Endothelial cell of umbilical vein (primary cell): ENCODE data around the gene MCL1. TPM values are rescaled to one million over a fixed set of nuclear protein-coding genes. Genes with fewer than 3 reads are reported as not detected.
A peak's percentile ranks its signal among the peaks of the same experiment; 100 is the strongest.

Source experiments
- BruUV-seq: library from RNA; stranded (reverse); fragments of 400-500 nt; replicated peaks from 2 replicates; lab custom pipeline; 2021; lab: Mats Ljungman, UMichigan
- CTCF ChIA-PET: fragments of 300-600, 350-600 bp; sonication (Branson Sonifier 250); formaldehyde crosslinking; loops from one replicate; lab custom pipeline; 2021; ENCODE audit warnings: antibody characterized with exemption, inconsistent platforms; lab: Charles Lee
- POLR2A ChIA-PET: fragments of 300-600, 350-600 bp; sonication (Branson Sonifier 250); formaldehyde crosslinking; loops from one replicate; lab custom pipeline; 2021; ENCODE audit warnings: antibody characterized with exemption, inconsistent platforms; lab: Charles Lee
- DNase-seq: peaks from one replicate; pipeline ENCODE4 v3.0.0-alpha.2; 2011; ENCODE audit warnings: low read depth, low spot score
- FAIRE-seq: peaks from 2 replicates; lab custom pipeline; 2011; peaks lifted over from hg19 to GRCh38; lab: Jason Lieb, UNC
- H2AFZ ChIP-seq: 2 replicates; pipeline ENCODE4 v1.6.0; 2012; ENCODE audit warnings: low read depth, low read length, control low read depth, inconsistent platforms
- H3K27ac ChIP-seq: 2 replicates; pipeline ENCODE4 v1.5.1; 2011; ENCODE audit warnings: low read depth, mild to moderate bottlenecking, control low read depth, low read length, moderate library complexity; ENCODE audit not compliant: insufficient read depth
- H3K27me3 ChIP-seq, 2 experiments: 2 replicates each; pipeline versions ENCODE4 v1.6.0 to v1.6.1; 2011; ENCODE audit warnings: low read length in 2 of 2, mixed read lengths in 1 of 2; ENCODE audit not compliant: control insufficient read depth in 2 of 2, insufficient read depth in 2 of 2
- H3K36me3 ChIP-seq, 2 experiments: 2 replicates in 1 of 2; 3 replicates in 1 of 2; pipeline ENCODE4 v1.5.1; 2011; ENCODE audit warnings: low read length in 2 of 2, mild to moderate bottlenecking in 1 of 2, moderate library complexity in 1 of 2; ENCODE audit not compliant: control insufficient read depth in 2 of 2, insufficient read depth in 2 of 2; ENCODE audit errors: extremely low read depth in 1 of 2
- H3K4me1 ChIP-seq: 3 replicates; pipeline ENCODE4 v1.5.1; 2011; ENCODE audit warnings: mild to moderate bottlenecking, low read length; ENCODE audit not compliant: control insufficient read depth, insufficient read depth; ENCODE audit errors: extremely low read depth
- H3K4me2 ChIP-seq: 2 replicates; pipeline ENCODE4 v1.6.1; 2011; ENCODE audit warnings: low read length, control low read depth, mixed read lengths; ENCODE audit not compliant: insufficient read depth
- H3K4me3 ChIP-seq, 3 experiments: fragments of 200-600 bp in 1 of 3; sonication (generic), shearing (Covaris generic) in 1 of 3; replicated peaks in 1 of 3; 2 replicates each; pipeline ENCODE4 v1.5.1; 2011 to 2016; ENCODE audit warnings: control low read depth in 3 of 3, low read length in 3 of 3, mild to moderate bottlenecking in 2 of 3, inconsistent platforms in 1 of 3, low read depth in 1 of 3, moderate library complexity in 1 of 3; ENCODE audit not compliant: insufficient read depth in 1 of 3
- H3K79me2 ChIP-seq: 2 replicates; pipeline ENCODE4 v1.6.0; 2012; ENCODE audit warnings: low read length, inconsistent platforms; ENCODE audit not compliant: control insufficient read depth, insufficient read depth
- H3K9ac ChIP-seq: replicated peaks from 2 replicates; pipeline ENCODE3; 2011; ENCODE audit warnings: low read length, control low read depth; ENCODE audit not compliant: insufficient read depth; ENCODE audit errors: extremely low read depth
- H3K9me1 ChIP-seq: replicated peaks from 3 replicates; pipeline ENCODE4 v1.6.0; 2011; ENCODE audit warnings: mild to moderate bottlenecking, low read length; ENCODE audit not compliant: control insufficient read depth, insufficient read depth; ENCODE audit errors: extremely low read depth
- H3K9me3 ChIP-seq: replicated peaks from 2 replicates; pipeline ENCODE4 v1.5.1; 2012; ENCODE audit warnings: low read length, inconsistent platforms; ENCODE audit not compliant: control insufficient read depth, insufficient read depth
- H4K20me1 ChIP-seq: replicated peaks from 2 replicates; pipeline ENCODE3; 2011; ENCODE audit warnings: mild to moderate bottlenecking, low read length; ENCODE audit not compliant: control insufficient read depth, insufficient read depth; ENCODE audit errors: extremely low read depth
- CTCF ChIP-seq, 2 donors: IDR thresholded peaks; 1 replicate in 1 of 2; 2 replicates in 1 of 2; pipeline ENCODE4 v1.5.1; 2011; ENCODE audit warnings: low read length in 2 of 2, mild to moderate bottlenecking in 2 of 2, moderate library complexity in 2 of 2, control low read depth in 1 of 2, inconsistent platforms in 1 of 2, low read depth in 1 of 2; ENCODE audit not compliant: insufficient read depth in 1 of 2; ENCODE audit errors: extremely low read depth in 1 of 2
- FOS ChIP-seq: IDR thresholded peaks from 2 replicates; pipeline ENCODE4 v1.6.1; 2011; ENCODE audit warnings: mild to moderate bottlenecking, low read length, moderate library complexity, borderline replicate concordance; ENCODE audit not compliant: insufficient read depth
- JUN ChIP-seq: IDR thresholded peaks from 2 replicates; pipeline ENCODE4 v1.6.1; 2011; ENCODE audit warnings: borderline replicate concordance, low read depth; ENCODE audit not compliant: insufficient read length, insufficient read depth
- POLR2AphosphoS5 ChIP-seq: IDR thresholded peaks from 2 replicates; pipeline ENCODE4 v1.6.1; 2012; ENCODE audit warnings: low read depth, mild to moderate bottlenecking, control low read depth, low read length, moderate library complexity; ENCODE audit not compliant: insufficient read depth
- dilution Hi-C: fragments of 300-500 bp; cut with MboI; formaldehyde crosslinking; loops from one replicate; pipeline ENCODE4 v1.15.0; 2019; ENCODE audit warnings: low sequenced_read_pairs; ENCODE audit not compliant: extremely low pct_ligation_motif_present
- intact Hi-C: fragments of 100-400 bp; cut with micrococcal nuclease; formaldehyde crosslinking; loops from one replicate; pipeline ENCODE4 v1.10.0; 2022
- polyA plus RNA-seq, 4 experiments: library from polyadenylated mRNA; depleted of rRNA in 3 of 4; stranded (reverse) in 3 of 4; unstranded in 1 of 4; fragments of >200 nt; gene quantifications; 2 replicates each; pipeline versions ENCODE4 v1.2.1 to v1.2.3, GENCODE V29; 2011 to 2012; ENCODE audit warnings: missing spikeins in 1 of 4
- total RNA-seq: library from RNA; stranded (reverse); gene quantifications from 2 replicates; pipeline ENCODE4 v1.2.3, GENCODE V29; 2021

Gene MCL1
- total and polyA plus RNA-seq, 2 donors (not counting 3 experiments of a cell fraction or from before 2014, with no cell fraction given): 87.3 to 186 TPM

- Histone ChIP-seq H3K4me1 (peaks cover 52% of the 10 kb centered on the region), H3K27ac (peak overlapping the region; percentile 99), H4K20me1 (no peaks in the 10 kb centered on the region), H3K36me3 (peaks cover 0 to 3% of the 10 kb centered on the region in 2 experiments), H3K79me2 (peaks cover 4% of the 10 kb centered on the region), H3K9me3 (no peaks in the 10 kb centered on the region), H3K9me1 (no peaks in the 10 kb centered on the region), H3K4me2 (peak overlapping the region; percentile 76), H3K27me3 (no peaks in the 10 kb centered on the region), H3K4me3 (peak overlapping the region; percentile 24 to 51 (median 30)), H2AFZ (peak overlapping the region; percentile 42), H3K9ac (peak overlapping the region; percentile 98)
- FAIRE-seq: no peak
- CTCF ChIA-PET: interaction anchor here (0.6 to 13.9 kb wide), 22 partner anchors 7 to 361 kb away, joined by 3 to 288 read pairs (median 8); partner anchors contain the start of genes ADAMTSL4, CTSK, ECM1 and ENSA
- POLR2A ChIA-PET: interaction anchor here (0.6 to 3.1 kb wide), 6 partner anchors 9 to 204 kb away, joined by 3 to 39 read pairs (median 4); partner anchors contain the start of gene MCL1
- BruUV-seq: no TSS peak
- intact Hi-C loops: loop anchor here (1.0 to 5.0 kb wide), 11 partner anchors 10 to 362 kb away; partner anchors contain the start of genes ARNT, GOLPH3L and MCL1
- dilution Hi-C loops: no loop called here
- no peak for TF ChIP-seq POLR2AphosphoS5
- TF ChIP-seq FOS: no peak
- TF ChIP-seq JUN: no peak
- peak; percentile 75 to 94 for TF ChIP-seq CTCF (IDR thresholded peaks at IDR 0.05; ENCODE audit: extremely low read depth in 1 of 2, insufficient read depth in 1 of 2, low read depth in 1 of 2, low read length in 2 of 2)
- DNase-seq: no peak
These were observed 18.7 kb downstream of the MCL1 start for GRCh38 chr1:150560576-150561253.
